Measurements from ENCODE around the gene GFPT2.

The GFPT2 gene

DNA sequence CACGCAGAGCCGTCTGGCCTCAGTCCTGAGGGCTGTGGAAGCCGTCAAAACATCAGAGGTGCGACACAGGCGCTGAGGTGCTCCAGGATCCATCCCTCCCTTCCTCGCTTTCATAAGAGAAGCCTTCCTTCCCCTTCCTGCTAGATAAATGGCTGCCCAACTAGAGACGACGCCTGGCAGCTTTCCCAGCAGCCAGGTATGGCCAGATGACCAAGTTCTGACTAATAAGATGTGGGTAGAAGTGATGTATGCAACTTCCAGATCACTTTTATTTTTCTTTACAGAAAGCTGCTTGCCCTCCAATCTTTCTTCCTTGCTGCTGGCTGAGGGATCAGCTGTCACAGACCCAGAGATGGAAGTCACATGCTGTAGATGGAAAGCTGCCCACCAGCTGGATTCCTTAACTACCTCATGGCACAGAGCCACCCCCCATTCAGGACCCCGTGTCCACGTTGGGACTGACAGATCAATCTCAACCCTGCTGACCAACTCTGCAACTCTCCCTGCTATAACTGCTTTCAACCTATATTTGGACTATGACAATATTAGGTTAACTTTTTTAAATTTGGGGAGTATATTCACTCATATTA, 70.0 kb downstream of the GFPT2 start:
- no peak for DNase-seq (ENCODE audit: low read depth in 2 of 2)

DNA sequence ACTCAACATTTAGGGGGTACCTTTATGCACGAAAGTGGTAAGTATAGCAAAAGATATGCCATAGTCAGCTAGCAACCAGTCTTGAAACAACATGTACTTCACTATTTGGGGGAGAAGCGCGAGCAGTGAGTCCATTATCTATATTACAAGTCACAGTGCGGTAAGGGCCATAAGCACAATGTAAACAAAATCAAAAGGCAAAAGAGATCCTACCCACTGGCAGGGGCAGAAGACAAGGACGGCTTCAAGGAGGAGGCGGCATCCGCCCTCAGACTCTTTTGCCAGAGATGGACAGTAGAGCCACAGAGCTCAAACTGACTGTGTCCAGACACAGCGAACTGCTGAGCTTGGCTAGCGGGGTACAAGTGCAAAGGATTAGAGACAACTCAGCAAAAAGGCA, 70.9 kb downstream of the GFPT2 start:
- no peak for DNase-seq (ENCODE audit: low read depth in 2 of 2)

DNA sequence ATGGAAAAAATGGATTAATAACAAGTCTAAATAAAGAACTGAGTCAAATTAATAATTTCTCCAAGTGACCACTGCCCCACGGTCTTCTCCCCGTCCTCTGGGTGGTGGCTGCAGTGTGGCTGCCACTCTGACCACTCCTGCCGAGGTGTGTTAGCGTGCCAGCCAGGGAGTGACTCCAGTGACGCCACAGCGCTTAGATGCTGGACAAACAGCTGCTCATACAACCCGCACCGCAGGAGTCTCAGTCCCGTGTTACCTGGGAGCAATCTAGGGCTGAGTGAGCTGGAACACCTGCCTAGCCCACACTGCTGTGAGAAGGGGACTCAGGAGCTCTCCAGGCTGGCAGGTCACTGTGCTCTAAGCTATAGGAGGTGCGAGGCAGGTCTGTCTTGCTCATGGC, 71.4 kb downstream of the GFPT2 start:
- DNase-seq (ENCODE audit: low read depth in 2 of 2) = no peak

DNA sequence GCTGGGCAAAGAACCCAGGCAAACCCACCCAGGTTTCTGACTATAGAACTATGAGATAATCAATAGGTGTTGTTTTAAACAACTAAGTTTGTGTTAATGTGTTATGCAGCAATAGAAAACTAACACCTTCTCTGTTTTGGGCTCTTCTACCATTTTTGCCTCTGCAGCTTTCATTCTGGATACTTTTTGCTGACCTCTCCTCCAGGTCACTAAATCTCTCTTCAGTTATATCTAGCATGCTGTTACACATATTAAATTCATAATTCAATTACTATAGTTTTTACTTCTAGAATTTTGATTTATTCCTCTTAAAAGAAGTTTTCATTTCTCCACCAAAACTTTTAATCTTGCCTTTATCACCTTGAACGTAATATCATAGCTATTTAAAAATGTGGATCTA, 78.4 kb downstream of the GFPT2 start:
- DNase-seq (ENCODE audit: low read depth in 2 of 2) = no peak

DNA sequence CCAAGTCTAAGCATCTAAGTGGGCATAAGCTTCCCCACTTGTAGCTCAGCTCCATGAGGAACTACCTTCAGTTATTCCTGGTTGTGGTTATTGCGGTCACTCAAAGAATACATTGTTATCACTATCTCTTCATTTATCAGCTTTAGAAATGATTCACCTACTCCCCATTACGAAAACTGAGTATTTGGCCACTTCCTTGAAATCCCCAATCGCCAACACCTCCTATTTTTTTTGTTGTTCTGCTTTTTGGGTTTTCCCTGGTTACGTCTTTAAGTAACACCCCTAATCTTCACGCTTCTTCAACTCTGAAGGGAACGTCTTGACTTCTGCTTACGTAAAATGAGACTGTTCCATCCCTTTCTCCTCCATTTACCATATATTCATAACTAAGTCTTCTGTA, 81.9 kb downstream of the GFPT2 start:
- DNase-seq (ENCODE audit: low read depth in 2 of 2) = no peak

DNA sequence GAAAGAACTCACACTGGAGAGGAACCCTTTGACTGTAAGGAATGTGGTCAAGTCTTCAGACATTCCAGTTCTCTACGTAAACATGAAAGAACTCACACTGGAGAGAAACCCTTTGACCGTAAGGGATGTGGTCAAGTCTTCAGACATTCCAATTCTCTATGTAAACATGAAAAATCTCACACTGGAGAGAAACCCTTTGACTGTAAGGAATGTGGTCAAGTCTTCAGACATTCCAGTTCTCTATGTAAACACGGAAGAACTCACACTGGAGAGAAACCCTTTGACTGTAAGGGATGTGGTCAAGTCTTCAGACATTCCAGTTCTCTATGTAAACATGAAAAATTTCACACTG, 93.9 kb downstream of the GFPT2 start:
- DNase-seq (ENCODE audit: low read depth in 2 of 2) = no peak

DNA sequence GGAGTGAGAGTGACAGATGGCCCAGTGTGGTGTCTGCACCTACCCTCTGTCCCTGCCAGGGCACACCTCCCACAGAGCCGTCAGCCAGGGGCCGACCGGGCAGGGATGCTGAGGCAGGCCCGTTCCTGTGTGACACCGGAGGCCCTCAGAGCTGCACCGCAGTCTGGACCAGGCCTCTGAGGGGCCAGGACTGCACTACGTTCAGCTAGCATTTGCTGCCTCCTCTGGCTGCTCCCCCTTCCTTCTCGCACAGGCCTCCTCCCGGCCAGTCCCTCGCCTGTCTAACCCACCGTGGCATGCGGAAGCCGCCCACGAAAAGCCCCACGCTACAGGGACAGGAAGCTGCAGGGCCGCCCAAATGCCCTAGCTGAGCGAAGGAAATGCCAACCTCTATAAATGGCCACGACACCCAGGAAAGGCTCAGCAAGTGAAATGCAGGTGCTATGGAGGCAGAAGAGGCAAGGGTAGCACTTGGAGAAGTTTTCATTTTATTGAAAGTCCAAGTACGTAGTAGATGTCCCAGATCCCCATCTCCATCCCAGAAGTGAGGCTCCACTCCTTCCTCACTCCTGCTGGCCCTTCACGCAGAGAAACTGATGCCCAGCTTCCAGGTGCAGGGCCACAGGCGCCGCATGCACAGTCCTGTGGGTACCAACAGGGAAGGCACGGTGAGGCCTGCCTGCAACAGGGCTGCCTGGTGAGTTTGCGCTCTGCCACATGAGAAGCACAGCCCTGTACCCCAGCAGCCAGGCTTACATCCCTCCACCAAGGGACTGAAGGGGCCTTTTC, 99.9 kb downstream of the GFPT2 start:
- DNase-seq (ENCODE audit: low read depth in 2 of 2) = no peak

DNA sequence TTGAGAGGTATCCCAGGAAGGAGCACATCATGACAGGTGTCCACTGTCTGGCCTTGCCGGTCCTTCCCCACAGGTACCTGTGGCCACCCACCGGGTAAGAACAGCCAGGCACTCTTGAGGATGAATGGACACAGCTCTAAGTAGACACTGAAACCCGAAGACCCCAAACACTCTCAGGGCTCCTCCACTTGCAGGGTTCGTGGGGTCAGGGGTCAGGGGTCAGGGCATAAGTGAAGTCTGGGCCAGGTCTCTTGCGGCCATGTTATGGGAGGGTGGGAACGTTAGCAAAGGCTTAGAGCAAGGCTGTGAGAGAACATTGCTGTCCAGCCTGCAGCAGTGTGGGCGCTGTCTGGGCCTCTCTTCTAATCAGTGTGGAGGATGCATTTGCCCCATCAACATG, 101.2 kb downstream of the GFPT2 start:
- DNase-seq (ENCODE audit: low read depth in 2 of 2) = no peak

DNA sequence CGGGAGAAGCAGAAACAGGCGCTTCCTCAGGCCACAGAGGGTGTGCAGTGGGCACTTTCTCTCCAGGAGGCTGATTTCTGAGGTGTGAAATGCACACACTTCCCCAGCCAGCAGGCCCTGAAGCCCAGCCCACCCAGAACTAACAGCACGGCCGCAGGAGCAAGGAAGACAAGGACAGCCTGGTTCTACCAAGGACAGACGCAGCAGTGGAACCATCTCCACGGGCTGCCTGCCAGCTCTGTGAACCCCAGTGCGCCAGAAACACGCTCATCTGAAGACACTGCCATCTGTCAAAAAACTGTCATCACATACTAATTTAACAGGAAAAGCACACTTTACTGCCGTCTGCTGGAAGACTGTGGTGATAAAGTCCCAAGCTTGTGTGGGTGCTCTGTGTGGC, 102.0 kb downstream of the GFPT2 start:
- no peak for DNase-seq (ENCODE audit: low read depth in 2 of 2)

All from stimulated activated CD8-positive, alpha-beta memory T cell treated with anti-CD3 and anti-CD28 coated beads, Interleukin-2, amount 100 ng/mL, for 1 hour (primary cell).